HG03565 (cell line): ENCODE data around the gene MAML3.

ENCODE experiments used
- ATAC-seq: cut with Tn5 transposase; IDR thresholded peaks from one replicate; pipeline ENCODE4 v1.9.1; 2021; ENCODE audit warnings: mild to moderate bottlenecking, moderate library complexity; ENCODE audit not compliant: unreplicated experiment

MAML3 gene

DNA sequence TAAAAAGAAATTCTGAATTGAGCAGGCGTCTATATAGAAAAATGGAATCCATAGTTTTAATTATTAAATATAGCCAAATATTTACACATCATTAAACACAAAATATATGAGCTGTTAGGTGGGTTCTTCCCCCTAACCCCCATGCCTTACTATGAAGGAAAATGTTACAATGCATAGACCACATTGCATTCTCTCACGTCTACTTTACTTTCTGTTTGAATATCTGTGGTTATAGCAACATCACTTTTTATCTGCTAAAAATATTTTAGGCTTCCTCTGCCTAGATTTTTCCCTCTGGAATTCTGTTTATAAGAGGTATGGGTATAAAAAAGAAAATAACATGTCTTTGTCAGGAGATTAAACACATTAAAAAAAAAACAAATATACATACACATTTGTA lies 73.1 kb downstream of the MAML3 start:
- ATAC-seq: no peak

DNA sequence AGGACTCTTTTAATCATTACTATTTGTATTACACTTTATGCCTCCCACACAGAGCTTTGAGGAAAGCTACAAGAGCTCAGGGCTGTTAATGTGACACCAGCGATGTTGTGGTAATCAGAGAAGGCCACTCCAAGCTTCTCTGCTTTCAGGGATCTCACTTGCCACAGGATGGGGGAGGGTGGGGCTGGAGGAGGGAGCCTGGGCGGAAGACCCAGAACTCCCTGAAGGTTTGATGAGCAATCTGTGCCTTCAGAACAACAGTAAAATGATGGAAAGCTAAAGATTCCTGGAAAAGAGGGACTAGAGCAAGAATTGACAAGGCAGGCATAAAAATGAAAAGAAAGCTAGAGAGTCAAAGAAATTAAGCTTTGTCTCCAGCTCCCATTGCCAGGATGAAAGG lies 75.6 kb downstream of the MAML3 start:
- no peak for ATAC-seq

DNA sequence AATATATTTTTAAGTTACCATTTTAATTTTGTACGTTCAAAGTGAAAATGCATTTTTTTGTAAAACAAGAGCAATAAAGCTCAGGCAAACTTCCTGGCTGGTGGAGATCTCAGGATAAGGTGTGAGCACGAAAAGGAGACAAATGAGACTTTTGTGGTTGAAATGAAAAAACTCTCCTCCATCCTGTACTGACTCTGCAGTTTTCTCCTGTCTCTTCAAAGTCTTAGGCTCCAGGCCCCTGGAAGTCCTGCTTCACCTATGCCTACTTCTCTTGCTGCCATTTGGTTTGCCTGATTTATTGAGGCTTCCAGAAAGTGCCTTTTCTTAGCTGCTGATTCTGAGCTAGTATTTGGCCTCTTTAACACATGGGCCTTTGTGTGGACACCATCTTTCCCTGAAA lies 77.7 kb downstream of the MAML3 start:
- ATAC-seq: no peak

GRCh38 chr4:140071806-140072205 lies 82.2 kb downstream of the MAML3 start:
- peak; percentile 88 for ATAC-seq

DNA sequence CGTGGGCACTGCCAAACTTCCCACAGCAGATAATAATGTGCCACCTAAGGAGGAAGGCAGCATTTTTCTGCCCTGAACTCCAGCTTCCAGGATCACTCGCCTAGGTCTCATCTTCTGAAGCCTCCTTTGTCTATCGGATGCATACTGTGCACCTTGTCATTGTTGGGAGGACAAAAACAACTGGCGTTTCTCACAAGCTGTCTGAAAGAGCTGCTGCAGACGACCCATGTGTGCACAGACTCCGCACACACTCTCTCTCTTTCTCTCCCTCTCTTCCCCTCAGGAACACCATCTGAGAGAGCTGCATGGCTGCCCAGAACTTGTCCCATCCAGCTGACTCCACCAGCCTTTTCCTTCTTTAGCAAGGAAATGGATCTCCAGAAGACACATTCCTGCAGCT lies 83.0 kb downstream of the MAML3 start:
- ATAC-seq: no peak

- ATAC-seq: no peak
Observed at GRCh38 chr4:140070366-140070765, 83.6 kb downstream of the MAML3 start.

DNA sequence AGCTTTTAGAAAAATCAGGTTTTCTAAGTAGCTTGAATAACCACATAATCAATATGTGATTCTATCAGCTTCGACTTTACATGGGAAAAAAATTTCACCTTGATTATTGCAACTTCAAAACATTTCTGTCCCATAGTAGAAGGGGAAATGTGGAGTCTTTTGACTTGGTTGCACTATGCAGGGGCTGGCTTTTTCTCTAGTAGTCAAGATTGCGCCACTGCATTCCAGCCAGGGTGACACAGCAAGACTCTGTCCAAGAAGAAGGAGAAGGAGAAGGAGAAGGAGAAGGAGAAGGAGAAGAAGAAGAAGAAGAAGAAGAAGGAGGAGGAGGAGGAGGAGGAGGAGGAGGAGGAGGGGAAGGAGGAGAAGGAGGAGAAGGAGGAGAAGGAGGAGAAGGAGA lies 84.9 kb downstream of the MAML3 start:
- no peak for ATAC-seq

- ATAC-seq: no peak
Observed at GRCh38 chr4:140068271-140068670, 85.7 kb downstream of the MAML3 start.

DNA sequence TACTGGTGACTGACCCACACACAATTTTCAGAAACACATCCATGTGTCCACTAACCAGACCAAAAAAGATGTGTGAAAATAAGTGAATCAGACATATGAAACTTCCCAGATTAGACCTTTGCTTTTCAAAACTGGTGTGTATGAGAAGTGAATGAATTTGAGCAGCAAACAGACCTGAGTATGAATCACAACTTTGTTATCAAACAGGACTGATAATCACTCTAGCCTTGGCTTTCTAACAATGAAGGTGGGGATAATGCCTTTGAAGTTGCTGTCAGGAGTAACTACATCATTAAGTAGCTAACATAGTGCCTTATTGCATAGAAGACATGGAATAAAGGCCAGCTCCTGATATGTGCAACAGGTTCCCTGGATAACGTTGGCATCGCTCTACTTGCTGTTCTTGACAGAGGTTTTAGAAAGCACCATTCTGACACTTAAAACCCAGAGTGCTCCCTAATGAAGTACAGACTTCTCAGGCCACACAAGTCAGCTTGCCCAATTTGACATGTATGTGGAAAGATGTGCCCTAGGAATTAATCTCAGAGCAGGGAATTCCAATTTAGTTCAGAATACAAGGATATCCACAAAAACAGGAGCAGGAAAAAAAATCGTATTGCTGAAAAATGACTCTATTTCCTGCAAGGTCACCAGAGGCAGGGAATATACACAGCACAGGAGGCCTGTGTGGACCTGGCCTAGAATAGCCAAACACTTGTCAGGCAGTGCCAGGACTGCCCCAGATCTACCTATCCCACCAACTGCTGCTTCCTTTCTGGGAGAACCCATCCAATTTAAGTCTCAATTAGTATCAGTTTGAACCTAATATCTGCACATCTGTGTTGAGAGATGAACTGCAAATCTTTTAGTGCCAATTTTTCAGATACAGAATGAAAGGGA lies 87.7 kb downstream of the MAML3 start:
- ATAC-seq: no peak

- ATAC-seq: no peak
Observed at GRCh38 chr4:140065393-140065792, 88.6 kb downstream of the MAML3 start.

DNA sequence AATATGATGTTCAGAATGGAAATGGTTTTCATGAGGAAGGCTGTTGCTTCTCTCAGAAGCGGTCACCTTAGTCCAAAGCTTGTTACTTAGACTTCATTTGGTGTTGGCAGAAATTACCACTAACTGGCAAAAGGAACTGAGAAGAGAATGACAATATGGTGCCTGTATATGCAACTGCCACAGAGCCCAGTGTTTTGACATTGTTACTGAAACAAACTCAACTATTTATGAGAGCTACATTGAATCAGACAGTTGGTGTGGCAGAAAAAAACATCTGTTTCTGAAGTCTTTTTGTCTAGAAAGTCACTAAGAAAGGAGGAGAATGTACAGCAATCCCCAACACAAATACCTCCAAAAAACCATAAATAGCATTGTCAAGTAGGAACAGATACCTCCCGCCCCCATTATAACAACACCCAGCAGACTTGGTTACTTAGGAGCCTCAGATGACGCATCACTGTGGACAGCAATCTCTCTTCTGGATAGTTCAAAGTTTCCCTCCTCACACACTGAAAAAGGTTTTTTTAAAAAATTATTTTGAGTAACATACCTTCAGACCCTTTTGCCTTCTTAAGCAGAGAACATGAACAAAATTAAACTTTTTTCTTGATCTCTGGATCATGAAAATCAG lies 92.2 kb downstream of the MAML3 start:
- ATAC-seq: no peak

DNA sequence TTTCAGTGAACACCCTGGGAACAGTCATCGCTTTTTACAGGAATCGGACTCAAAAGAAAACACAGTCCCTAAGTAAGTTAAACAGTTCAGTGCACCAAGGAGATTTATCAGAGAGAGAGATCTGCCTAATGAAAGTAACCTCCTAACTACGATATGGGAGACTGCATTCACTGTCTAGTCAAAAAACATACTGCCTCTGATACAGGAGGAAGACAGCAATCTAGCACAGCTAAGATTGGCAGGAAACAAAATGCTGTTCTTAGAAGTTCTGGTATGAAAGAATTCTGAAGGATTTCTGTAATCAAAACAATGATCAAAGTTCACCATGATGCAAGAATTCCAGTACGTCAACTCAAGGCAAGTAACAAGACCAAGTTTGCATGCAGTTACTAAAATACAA lies 92.8 kb downstream of the MAML3 start:
- no peak for ATAC-seq

DNA sequence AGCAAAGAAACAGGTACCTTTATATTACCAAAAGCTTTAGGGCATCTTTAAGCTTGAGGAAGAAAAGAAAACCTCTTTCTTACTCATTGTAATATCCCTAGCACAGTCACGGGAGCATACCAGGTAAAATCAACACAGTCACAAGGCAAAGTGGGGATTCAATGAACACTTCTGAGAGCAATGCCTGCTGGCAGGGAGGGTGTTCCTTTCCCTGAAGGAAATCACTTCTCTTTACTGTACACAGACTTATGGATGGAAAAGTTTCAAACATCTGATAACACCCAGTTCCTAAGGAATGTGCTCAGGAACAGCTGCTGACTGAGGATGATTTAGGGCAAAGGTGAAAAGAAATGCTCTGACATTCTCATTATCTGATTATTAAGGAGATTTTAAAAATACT lies 94.8 kb downstream of the MAML3 start:
- no peak for ATAC-seq

- ATAC-seq: no peak
Observed at GRCh38 chr4:140057701-140058100, 96.3 kb downstream of the MAML3 start.

DNA sequence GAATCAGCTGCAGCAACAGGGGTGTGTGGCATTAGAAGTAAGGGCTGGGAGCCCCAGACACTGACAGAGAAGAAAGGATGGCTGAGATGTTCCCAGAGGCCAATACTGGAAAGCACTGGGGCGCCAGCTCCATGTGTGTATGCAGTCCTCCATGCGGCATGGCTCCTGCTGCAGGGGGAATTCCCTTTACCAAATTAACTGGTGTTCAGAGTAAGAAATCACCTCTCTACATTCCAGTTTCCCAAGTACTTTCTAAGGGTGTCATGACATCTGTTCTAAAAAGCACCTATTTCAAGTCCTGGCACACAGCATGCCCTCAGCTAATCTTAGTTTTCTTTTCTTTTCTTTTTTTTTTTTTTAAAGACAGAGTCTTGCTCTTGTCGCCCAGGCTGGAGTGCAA lies 98.0 kb downstream of the MAML3 start:
- no peak for ATAC-seq

- ATAC-seq: no peak
Observed at GRCh38 chr4:140054861-140055260, 99.1 kb downstream of the MAML3 start.

GRCh38 chr4:140053185-140053584 lies 100.8 kb downstream of the MAML3 start:
- no peak for ATAC-seq

GRCh38 chr4:140052050-140052449 lies 101.9 kb downstream of the MAML3 start:
- ATAC-seq: no peak

DNA sequence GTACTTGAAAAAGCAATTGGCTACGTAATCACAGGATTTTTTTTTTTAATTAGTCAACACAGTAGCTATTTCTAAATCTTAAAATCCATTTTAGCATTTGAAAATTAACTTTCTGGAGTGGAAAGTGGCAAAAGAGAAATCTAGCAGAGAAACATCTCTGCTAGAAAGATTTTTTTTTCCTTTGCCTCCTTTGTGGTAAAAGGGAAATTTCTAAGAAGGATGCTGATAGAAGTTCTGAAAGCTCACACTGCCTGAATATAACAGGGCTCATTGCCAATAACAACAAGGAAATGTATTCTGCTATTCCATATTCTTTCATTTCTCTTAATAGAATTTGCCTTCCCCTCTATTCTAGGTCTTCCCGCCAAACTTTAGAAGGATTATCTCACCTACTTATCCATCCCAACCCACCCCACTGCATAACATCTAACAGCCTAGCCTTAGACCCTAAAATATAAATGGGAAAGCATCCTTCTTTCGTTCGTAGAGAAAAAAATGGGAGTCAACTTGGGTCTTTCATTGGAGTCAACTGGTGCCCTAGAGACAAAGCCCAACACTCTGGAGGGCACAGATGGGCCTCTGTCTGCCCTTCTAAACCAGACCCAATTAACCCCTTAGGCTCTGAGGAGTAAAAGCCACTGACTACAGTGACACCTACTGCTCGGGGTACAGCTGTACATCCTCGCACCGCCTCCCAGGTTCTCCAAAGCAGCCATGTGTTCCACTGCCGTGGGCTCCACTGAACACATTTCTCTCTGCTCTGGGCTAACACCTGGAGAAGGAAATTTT lies 103.9 kb downstream of the MAML3 start:
- no peak for ATAC-seq

- no peak for ATAC-seq
Observed at GRCh38 chr4:140049024-140049848, 104.7 kb downstream of the MAML3 start.
